ENCODE data around the gene RASSF7. TPM values are rescaled to one million over a fixed set of nuclear protein-coding genes. Genes with fewer than 3 reads are reported as not detected.

RASSF7 gene
- total RNA-seq, 1 donor from 2014 or later, result 1.7 TPM

DNA sequence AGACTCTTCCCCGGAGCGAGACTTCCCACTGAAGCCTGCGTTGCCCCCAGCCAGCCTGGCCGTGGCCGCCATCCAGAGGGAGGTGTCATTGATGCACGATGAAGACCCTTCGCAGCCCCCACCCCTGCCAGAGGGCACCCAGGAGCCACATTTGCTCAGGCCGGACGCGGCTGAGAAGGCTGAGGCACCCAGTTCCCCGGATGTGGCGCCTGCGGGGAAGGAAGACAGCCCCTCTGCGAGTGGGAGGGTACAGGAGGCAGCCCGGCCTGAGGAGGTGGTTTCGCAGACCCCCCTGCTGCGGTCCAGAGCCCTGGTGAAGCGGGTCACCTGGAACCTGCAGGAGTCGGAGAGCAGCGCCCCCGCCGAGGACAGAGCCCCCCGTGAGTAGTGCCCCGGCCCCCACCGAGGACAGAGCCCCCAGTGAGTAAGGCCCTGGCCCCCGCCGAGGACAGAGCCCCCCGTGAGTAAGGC, 48.6 kb downstream of the RASSF7 start:
- DNase-seq (ENCODE audit: low spot score), result no peak

DNA sequence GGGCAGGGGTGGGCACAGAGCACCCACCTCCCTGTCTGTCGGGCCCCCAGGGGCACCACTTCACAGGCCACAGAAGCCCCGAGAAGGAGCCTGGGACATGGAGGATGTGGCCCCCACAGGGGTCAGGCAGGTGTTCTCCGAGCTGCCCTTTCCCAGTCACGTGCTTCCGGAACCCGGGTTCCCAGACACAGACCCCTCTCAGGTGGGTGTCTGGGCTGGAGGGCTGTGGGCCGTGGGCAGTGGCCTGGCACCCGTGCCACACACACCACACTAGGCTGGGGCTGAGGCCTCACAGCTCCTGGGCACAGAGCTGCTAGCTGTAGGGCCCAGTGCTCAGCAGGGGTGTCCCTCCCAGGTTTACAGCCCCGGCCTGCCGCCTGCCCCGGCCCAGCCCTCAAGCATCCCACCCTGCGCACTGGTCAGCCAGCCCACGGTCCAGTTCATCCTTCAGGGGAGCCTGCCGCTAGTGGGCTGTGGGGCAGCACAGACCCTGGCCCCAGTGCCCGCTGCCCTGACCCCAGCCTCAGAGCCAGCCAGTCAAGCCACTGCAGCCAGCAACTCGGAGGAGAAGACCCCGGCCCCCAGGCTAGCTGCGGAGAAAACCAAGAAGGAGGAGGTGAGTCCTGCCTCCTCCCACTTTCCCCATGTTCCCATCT, 49.5 kb downstream of the RASSF7 start:
- no peak for DNase-seq (ENCODE audit: low spot score)

DNA sequence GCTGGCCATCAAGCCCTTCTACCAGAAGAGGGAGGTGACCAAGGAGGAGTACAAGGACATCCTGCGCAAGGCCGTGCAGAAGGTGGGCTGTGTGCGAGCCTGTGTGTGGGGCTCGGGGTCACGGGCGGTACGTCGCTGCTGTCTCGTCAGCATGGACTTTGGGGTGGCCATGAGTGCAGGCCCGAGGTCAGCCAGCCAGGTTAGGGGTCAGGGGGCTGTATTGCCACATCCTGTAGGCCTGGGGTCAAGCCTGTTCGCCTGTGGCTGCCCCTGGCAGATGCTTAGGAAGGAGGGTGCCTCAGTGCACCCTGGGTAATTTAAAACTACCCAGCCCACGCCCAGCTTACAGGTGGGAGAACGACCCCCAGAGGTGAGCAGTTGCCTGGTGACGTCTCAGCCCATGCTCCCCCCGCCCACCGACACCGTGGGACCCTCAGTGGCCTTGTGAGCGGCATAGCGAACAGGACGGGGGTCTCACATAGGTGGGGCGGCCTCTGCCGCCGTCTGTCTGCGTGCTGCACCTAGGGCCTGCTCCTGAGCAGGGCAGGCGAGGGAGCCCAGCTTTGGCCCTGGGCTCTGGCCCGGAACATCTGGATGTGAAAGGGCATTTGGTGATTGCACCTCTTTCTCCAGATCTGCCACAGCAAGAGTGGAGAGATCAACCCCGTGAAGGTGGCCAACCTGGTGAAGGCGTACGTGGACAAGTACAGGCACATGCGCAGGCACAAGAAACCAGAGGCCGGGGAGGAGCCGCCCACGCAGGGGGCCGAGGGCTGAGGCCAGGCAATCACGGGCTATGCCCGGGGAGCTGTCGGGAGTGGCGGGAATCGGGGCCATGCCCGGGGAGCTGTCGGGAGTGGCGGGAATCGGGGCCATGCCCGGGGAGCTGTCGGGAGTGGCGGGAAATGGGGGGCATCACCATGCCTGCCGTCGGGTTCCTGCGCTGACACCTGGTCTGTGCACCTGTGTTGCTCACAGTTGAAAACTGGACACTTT, 50.5 kb downstream of the RASSF7 start:
- DNase-seq (ENCODE audit: low spot score), result no peak

DNA sequence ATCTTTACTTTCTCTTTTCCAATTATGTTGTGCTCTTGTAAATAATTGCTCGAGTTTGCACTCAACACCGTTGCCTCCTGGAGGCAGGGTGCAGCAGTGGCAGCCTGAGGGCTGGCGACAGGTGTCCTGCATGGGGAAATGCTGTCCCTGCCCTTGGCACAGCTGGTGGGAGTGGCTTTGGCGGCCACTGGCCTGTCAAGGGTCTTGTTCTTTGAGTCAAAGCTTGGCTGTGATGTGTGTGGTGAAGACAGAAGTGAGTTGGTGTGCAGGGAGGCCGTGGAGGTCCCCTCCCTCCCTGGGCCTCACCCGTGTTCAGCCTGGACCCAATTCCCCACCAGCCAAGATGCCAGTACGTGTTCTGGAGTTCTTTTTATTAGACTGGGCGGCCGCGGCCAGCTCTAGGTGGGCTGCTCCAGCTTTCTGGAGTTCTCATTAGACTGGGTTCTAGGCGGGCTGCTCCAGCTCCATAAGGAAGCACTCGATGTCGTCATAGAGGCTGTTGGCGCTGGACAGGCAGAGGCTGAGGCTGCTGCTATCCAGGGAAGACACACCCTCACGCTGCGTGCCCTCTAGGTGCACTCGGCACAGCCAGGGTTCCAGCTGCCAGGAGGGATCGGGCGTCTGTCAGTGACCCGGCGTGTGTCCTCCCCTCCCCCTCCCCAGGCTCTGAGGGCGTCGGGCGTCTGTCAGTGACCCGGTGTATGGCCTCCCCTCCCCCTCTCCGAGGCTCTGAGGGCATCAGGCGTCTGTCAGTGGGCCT, 51.6 kb downstream of the RASSF7 start:
- DNase-seq (ENCODE audit: low spot score), result no peak

DNA sequence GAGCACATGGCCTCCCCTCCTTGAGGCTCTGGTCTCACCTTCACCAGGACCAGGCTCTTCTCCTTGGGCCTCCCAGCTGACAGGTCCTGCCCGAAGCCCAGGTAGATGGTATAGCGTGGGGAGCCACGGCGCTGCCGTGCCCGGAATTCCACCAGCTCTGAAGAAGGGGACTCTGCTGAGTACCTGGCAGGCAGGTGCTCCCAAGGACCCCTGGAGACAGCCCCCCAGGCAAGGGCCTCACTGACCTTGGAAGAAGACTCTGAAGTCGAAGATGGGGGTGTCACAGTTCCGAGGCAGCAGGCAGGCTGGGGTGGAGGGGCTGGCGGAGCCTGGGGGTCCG, 52.2 kb downstream of the RASSF7 start:
- DNase-seq (ENCODE audit: low spot score), result no peak

DNA sequence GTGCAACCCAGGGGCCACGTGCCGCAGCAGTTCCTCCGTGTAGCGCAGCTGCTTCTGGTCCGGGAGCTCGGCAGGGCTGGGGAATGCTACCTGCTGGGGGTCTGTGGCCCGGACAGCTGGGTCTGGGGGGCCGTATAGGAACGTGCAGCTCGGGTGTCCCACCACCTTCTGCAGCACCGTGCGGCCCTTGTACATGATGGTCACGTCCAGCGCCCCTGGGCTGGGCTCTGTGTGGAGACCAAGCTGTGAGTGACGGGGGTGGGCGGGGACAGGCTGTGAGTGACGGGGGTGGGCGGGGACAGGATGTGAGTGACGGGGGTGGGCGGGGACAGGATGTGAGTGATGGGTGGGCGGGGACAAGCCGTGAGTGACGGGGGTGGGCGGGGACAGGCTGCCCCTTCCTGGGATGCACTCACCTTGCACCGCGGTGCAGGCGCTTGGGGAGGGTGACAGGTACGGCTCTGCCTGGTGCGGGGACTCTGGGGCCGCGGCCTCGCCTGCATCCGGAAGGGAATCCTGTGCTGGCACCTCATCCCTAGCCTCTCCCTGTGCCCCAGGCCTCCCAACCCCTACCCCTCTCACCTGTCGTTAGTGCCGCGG, 52.7 kb downstream of the RASSF7 start:
- DNase-seq (ENCODE audit: low spot score), result no peak

Other genes starting within 250 kb of the RASSF7 start
- gene IFITM1, start 246.9 kb upstream of the RASSF7 start, total RNA-seq (ENCODE audit: insufficient read depth, low replicate concordance), result 25.3 TPM
- gene IFITM3, start 240.1 kb upstream of the RASSF7 start, total RNA-seq (ENCODE audit: insufficient read depth, low replicate concordance), result 47.2 TPM
- 7.2 TPM for gene B4GALNT4, start 191.5 kb upstream of the RASSF7 start, total RNA-seq (ENCODE audit: insufficient read depth, low replicate concordance)
- 36.6 TPM for gene PKP3, start 166.8 kb upstream of the RASSF7 start, total RNA-seq (ENCODE audit: insufficient read depth, low replicate concordance)
- 10.8 TPM for gene SIGIRR, start 146.0 kb upstream of the RASSF7 start, total RNA-seq (ENCODE audit: insufficient read depth, low replicate concordance)
- gene ANO9, start 119.0 kb upstream of the RASSF7 start, total RNA-seq (ENCODE audit: insufficient read depth, low replicate concordance), result 5.1 TPM
- 73.4 TPM for gene PTDSS2, start 110.7 kb upstream of the RASSF7 start, total RNA-seq (ENCODE audit: insufficient read depth, low replicate concordance)
- 132 TPM for gene RNH1, start 53.7 kb upstream of the RASSF7 start, total RNA-seq (ENCODE audit: insufficient read depth, low replicate concordance)
- 46.5 TPM for gene HRAS, start 25.4 kb upstream of the RASSF7 start, total RNA-seq (ENCODE audit: insufficient read depth, low replicate concordance)
- not detected for gene LRRC56, start 23.4 kb upstream of the RASSF7 start, total RNA-seq (ENCODE audit: insufficient read depth, low replicate concordance)
- gene LMNTD2, start 232 bp upstream of the RASSF7 start, total RNA-seq (ENCODE audit: insufficient read depth, low replicate concordance), result 0.48 TPM
- 31.5 TPM for gene PHRF1, start 15.5 kb downstream of the RASSF7 start, total RNA-seq (ENCODE audit: insufficient read depth, low replicate concordance)
- gene IRF7, start 55.0 kb downstream of the RASSF7 start, total RNA-seq (ENCODE audit: insufficient read depth, low replicate concordance), result 16.6 TPM
- not detected for gene CDHR5, start 64.0 kb downstream of the RASSF7 start, total RNA-seq (ENCODE audit: insufficient read depth, low replicate concordance)
- not detected for gene SCT, start 66.2 kb downstream of the RASSF7 start, total RNA-seq (ENCODE audit: insufficient read depth, low replicate concordance)
- not detected for gene DRD4, start 76.3 kb downstream of the RASSF7 start, total RNA-seq (ENCODE audit: insufficient read depth, low replicate concordance)
- gene DEAF1, start 134.3 kb downstream of the RASSF7 start, total RNA-seq (ENCODE audit: insufficient read depth, low replicate concordance), result 54.9 TPM
- gene TMEM80, start 134.8 kb downstream of the RASSF7 start, total RNA-seq (ENCODE audit: insufficient read depth, low replicate concordance), result 7.7 TPM
- 28.6 TPM for gene EPS8L2, start 145.3 kb downstream of the RASSF7 start, total RNA-seq (ENCODE audit: insufficient read depth, low replicate concordance)
- 76.1 TPM for gene TALDO1, start 186.5 kb downstream of the RASSF7 start, total RNA-seq (ENCODE audit: insufficient read depth, low replicate concordance)
- 26.2 TPM for gene GATD1, start 216.5 kb downstream of the RASSF7 start, total RNA-seq (ENCODE audit: insufficient read depth, low replicate concordance)
- gene CEND1, start 229.1 kb downstream of the RASSF7 start, total RNA-seq (ENCODE audit: insufficient read depth, low replicate concordance), result 1.4 TPM
- 2.2 TPM for gene SLC25A22, start 237.3 kb downstream of the RASSF7 start, total RNA-seq (ENCODE audit: insufficient read depth, low replicate concordance)
- 19.3 TPM for gene PIDD1, start 244.3 kb downstream of the RASSF7 start, total RNA-seq (ENCODE audit: insufficient read depth, low replicate concordance)
- 439 TPM for gene RPLP2, start 249.0 kb downstream of the RASSF7 start, total RNA-seq (ENCODE audit: insufficient read depth, low replicate concordance)